ENCODE data around the gene MICAL3. TPM values are rescaled to one million over a fixed set of nuclear protein-coding genes. Genes with fewer than 3 reads are reported as not detected.

MICAL3 gene
- total RNA-seq, 1 donor from 2014 or later: 47.9 TPM

DNA sequence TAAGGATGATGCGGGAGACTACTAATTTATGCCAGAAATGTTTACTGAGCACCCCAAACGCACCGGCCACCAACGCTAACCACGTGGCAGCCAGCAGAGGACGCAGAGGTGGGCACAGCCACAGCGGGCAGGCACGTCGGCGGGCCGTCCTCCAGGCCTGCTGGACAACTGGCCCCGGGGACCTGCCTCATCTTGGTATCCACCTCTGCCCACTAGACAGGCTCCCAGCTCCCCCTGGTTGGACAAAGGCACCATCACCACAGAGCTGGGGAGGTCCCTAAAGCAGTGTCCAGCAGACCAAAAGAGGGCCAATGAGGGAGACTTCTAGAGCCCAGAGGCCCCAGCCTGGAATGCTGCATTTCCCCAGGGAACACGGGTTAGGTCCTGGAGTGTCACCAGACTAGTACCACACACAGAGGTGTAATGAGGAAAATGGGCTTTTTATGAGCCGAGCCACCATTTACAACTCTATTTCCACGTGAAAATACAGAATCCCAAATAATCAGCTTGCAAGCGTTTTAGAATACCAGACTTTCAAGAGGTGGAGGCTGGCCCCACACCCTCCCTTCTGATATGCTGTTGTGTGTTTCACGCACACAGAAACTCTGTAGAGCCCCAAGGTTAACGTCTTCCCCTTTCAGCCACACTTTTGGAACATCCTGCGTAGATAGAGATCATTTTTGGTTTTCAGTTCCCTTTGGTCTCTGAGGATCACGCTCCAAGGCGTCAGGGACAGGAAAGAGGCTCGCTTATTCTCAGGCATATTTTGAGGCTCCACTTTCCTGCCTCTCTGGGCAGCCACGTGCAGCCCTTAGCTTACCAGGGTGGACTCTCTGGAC, 226.4 kb downstream of the MICAL3 start:
- DNase-seq (ENCODE audit: extremely low spot score, unreplicated experiment): no peak
- Mint-ChIP-seq H3K27ac (ENCODE audit: unreplicated experiment) (no peak overlapping the region), H3K4me1 (ENCODE audit: unreplicated experiment) (peaks cover 1% of the 10 kb centered on the region), H3K4me3 (ENCODE audit: unreplicated experiment) (no peak overlapping the region), H3K9me3 (ENCODE audit: unreplicated experiment) (no peaks in the 10 kb centered on the region), H3K27me3 (ENCODE audit: unreplicated experiment) (no peaks in the 10 kb centered on the region), H3K36me3 (ENCODE audit: unreplicated experiment) (peaks cover 2% of the 10 kb centered on the region)
- TF ChIP-seq, protein P1, sequence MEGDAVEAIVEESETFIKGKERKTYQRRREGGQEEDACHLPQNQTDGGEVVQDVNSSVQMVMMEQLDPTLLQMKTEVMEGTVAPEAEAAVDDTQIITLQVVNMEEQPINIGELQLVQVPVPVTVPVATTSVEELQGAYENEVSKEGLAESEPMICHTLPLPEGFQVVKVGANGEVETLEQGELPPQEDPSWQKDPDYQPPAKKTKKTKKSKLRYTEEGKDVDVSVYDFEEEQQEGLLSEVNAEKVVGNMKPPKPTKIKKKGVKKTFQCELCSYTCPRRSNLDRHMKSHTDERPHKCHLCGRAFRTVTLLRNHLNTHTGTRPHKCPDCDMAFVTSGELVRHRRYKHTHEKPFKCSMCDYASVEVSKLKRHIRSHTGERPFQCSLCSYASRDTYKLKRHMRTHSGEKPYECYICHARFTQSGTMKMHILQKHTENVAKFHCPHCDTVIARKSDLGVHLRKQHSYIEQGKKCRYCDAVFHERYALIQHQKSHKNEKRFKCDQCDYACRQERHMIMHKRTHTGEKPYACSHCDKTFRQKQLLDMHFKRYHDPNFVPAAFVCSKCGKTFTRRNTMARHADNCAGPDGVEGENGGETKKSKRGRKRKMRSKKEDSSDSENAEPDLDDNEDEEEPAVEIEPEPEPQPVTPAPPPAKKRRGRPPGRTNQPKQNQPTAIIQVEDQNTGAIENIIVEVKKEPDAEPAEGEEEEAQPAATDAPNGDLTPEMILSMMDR (IDR thresholded peaks at IDR 0.05): no peak

DNA sequence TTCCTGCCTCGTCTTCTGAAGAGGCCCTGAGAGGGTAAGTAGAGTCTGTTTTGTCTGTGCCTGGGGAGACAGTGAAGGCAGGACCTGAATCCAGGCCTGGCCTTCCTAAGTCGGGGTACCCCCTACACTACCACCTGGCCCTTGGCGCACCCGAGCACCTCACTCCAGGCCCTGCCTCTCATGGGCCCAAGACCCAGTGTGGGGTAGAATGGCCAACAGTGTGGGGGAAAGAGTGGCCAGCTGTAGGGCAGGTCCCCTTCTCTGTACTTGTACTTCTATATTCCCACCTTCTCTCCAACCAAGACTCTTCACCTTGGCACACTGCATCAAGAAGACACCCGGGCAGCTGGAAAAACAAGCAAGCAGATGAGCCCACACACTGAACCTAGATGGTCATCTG, 227.7 kb downstream of the MICAL3 start:
- Mint-ChIP-seq H3K4me1 (ENCODE audit: unreplicated experiment) (peaks cover 1% of the 10 kb centered on the region), H3K27ac (ENCODE audit: unreplicated experiment) (no peak overlapping the region), H3K9me3 (ENCODE audit: unreplicated experiment) (no peaks in the 10 kb centered on the region), H3K36me3 (ENCODE audit: unreplicated experiment) (peaks cover 2% of the 10 kb centered on the region), H3K4me3 (ENCODE audit: unreplicated experiment) (no peak overlapping the region), H3K27me3 (ENCODE audit: unreplicated experiment) (no peaks in the 10 kb centered on the region)
- TF ChIP-seq, protein P1 (IDR thresholded peaks at IDR 0.05): no peak
- no peak for DNase-seq (ENCODE audit: extremely low spot score, unreplicated experiment)

DNA sequence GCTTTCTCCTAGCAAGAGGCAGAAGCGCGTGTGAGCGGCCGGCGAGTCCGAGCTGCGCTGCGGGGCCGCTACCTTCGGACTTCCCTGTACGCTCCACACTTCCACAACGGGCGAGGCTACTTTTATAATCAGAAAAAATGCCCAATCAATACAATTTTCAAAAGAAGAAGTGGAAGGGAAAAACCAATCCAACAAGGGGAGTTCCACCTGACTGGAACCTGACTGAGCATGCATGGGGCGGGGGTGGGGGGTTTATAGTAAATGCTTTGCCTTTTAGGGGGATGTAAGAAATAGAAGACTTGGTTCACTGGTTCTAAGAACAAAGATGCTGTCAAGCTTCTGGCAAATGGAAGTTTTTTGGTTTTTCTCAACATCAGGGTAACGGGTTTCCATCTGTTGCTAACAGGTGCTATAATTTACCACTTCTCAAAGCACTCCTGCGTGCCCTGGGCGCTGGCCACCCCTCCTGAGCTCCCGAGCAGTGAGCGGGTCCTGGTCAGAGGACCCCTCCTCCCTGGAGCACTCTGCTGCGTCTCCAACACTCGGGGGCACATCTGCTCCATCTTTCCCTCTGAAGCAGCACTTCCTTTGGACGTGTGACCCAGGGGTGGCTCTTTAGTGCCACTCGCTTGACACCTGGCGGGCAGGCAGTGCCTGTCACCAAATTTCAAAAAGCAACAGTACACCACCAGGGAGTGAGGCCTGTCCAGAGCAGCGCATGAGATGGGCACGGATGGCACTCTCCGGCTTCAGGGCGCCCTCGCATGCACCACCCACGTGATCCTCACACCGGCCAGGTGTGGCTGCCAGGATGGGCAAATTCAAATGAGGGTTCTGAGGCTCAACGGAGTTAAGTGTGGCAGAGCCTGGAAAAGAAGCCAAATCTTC, 228.5 kb downstream of the MICAL3 start:
- Mint-ChIP-seq H3K27me3 (ENCODE audit: unreplicated experiment) (no peaks in the 10 kb centered on the region), H3K4me3 (ENCODE audit: unreplicated experiment) (no peak overlapping the region), H3K4me1 (ENCODE audit: unreplicated experiment) (peaks cover 1% of the 10 kb centered on the region), H3K9me3 (ENCODE audit: unreplicated experiment) (no peaks in the 10 kb centered on the region), H3K36me3 (ENCODE audit: unreplicated experiment) (peaks cover 2% of the 10 kb centered on the region), H3K27ac (ENCODE audit: unreplicated experiment) (no peak overlapping the region)
- TF ChIP-seq, protein P1 (IDR thresholded peaks at IDR 0.05): no peak
- DNase-seq (ENCODE audit: extremely low spot score, unreplicated experiment): no peak

DNA sequence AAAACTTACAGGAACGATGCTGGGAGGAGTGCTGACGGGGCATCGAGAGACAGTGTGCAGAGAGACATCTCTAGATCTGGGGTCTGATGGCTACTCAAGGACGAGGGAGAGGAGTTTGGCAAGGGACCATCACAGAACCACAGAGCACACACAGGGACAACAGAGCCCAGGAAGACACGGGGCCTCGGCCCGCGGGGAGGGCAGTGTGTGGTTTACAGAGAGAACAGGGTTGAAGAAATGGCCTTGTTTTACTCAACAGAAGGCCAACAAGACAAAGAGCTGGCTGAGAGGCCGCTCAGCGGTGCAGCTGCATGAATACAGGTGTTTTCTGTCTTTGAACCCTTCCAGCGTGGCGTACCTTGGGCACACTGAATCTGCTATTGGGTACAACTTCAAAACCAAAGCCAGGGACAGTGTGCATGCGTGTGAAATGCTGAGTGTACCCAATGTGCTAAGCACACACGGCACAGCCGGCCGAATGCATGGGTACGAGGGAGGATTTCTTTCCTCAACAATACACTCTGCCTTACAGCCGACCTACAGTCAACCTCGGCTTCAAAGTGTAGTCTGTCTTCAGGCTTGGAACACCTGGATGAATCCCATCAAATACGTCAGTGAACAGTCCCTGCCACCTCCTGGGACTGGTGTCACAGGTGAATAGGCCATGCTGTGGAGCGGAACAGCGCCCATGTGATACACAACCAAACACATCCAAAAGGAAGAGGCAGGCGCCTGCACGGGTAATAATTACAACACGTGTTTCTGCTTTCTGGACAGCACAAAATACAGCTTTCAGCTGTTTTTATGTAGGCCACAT, 229.4 kb downstream of the MICAL3 start:
- Mint-ChIP-seq H3K36me3 (ENCODE audit: unreplicated experiment) (peaks cover 2% of the 10 kb centered on the region), H3K27me3 (ENCODE audit: unreplicated experiment) (no peaks in the 10 kb centered on the region), H3K4me3 (ENCODE audit: unreplicated experiment) (no peak overlapping the region), H3K9me3 (ENCODE audit: unreplicated experiment) (no peaks in the 10 kb centered on the region), H3K27ac (ENCODE audit: unreplicated experiment) (no peak overlapping the region), H3K4me1 (ENCODE audit: unreplicated experiment) (no peaks in the 10 kb centered on the region)
- TF ChIP-seq, protein P1 (IDR thresholded peaks at IDR 0.05): no peak
- DNase-seq (ENCODE audit: extremely low spot score, unreplicated experiment): no peak

Measured in osteocyte (in vitro differentiated cells).